HG03521 (cell line): ENCODE data around the gene PADI2.

ENCODE experiments used
- ATAC-seq: cut with Tn5 transposase; IDR thresholded peaks from one replicate; pipeline ENCODE4 v1.9.1; 2021; ENCODE audit warnings: mild to moderate bottlenecking, moderate library complexity; ENCODE audit not compliant: unreplicated experiment

Gene PADI2

DNA sequence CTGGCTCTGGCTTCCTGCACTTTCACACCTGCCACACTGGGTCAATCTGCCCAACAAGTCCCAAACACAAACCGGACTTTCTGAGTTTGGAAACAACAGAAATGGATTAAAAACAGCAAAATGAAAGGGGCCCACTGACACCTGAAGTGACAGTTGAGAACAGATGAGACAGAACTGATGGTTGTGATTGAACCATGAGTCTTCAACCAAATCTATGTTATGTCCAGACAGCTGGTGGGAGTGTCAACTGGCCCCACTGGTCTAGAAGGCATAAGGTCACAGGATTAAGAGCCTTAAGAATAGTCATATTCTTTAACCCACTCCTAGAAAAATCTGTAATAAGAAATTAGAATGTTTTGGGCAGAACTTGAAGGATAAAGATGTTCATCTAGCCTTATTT, 94.5 kb downstream of the PADI2 start:
- no peak for ATAC-seq

DNA sequence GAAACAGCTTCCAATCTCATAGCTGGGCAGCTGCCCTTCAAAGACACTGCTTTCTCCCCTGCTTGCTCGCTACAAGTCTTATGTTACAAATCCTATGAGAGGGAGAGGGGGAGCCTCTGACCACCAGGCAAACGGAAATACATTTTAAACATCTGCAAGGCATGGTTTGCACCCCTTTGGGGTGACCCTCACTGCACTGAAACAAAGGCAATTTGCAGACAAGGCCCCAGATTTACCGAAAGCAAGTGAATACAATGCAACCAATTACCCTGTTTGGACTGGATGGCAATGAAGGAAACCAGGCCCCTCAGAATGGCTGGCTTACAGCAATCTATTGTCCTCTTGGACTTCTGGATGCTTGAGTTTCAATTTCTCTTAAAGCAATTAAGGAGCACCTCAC, 95.7 kb downstream of the PADI2 start:
- ATAC-seq: no peak

DNA sequence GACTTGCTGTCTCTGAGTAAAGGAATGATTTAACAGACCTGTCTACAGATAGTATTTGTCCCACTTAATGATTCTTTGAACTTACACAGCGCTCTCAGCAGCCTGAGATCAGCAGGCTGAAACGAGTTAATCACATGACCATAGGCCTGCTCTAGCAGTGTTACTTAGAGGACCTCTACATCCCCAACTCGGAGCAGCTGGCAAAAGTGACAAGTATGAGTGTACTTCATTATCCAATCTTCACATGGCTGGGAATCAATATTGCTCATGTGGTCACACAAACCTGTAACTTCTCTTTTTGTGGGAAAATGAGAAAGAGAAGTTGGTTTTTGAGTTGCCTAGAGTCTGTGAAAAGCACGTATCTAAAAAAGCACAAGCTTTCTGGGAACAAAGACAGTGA, 96.1 kb downstream of the PADI2 start:
- ATAC-seq: no peak

DNA sequence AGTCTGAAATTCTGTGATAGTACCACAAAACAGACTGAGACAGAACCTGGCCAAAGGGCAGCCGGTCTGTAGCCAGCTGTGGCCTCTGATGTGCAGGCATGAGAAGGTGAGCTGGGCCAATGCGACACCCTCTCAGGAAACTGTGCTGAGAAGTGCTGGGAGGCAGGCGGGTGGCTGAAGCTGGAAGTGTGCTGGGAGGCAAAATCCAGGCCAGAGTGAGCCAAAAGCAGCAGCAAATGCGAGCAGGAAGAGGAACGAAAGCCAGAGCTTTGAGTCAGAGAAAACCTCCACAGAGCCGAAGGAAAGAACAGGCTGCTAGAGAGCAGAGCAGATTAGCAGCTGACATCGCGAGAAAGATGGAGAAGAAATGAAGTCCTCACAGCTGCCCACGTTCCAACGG, 97.4 kb downstream of the PADI2 start:
- ATAC-seq: no peak

DNA sequence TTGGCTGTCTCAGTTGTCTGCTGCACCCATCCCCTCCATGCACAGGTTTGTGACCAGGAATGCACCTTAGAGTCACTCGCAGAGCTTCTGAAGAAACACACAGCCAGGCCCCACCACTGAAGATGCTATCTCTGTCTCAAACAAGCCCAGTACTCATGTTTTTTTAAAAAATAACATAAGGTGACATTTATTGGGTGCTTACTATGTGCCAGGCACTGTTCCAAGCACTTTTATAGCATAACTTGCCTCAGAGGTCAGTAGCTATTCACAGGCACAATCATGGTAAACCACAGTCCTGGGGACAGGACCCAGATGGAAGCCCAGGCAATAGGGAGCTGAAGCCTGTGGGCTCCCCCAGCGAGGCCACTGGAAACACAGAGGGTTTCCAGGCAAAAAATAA, 98.7 kb downstream of the PADI2 start:
- ATAC-seq: no peak

DNA sequence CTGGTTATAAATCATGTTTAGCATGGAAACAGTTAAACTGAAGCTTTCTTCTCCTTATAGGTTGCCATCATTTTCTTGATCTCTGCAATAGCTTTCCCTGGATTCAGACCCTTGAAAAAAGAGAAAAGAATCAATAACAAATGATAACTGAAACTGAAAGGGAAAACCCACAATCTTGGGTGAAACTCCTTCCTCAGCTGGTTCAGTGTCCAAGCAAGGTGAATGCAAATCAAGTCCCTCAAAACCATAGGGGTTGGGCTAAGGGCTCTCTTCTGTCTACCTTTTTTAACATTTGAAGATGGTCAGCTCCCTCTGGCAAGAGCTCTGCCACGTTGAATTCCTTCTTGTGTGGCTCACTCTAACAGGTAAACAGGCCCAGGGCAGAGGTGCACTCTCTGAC, 100.4 kb downstream of the PADI2 start:
- ATAC-seq: no peak

DNA sequence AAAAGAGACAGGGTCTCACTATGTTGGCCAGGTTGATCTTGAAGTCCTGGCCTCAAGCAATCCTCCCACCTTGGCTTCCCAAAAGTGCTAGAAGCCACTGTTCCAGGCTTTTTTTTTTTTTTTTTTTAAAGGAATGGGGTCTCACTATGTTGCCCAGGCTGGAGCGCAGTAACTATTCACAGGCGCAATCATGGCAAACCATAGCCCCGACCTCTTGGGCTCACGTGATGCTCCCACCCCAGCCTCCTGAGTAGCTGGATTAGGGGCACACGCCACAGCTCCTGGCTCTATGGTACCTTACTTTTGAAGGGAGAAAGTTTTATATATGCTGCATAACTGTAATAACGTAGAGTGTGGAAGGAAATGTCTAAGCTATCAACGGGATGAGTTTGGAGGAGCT, 101.8 kb downstream of the PADI2 start:
- no peak for ATAC-seq
